ENCODE measurements around the gene TMEM154. TPM values are rescaled to one million over a fixed set of nuclear protein-coding genes. Genes with fewer than 3 reads are reported as not detected.

The TMEM154 gene
- total and polyA plus RNA-seq, 10 of the 15 experiments (the other 5 are each of a cell fraction or from before 2014, with no cell fraction given): 5.1 to 41.4 (median 18.2) TPM

GRCh38 chr4:152696764-152697261, 17.0 kb upstream of the TMEM154 start (continued):
- peak; percentile 68; the same call in 1 of the 2 replicates for TF ChIP-seq FOXM1 (IDR thresholded peaks at IDR 0.05; ENCODE audit: low read depth, low read length)
- no peak for TF ChIP-seq ZBTB11 (CRISPR knock-in tag; IDR thresholded peaks at IDR 0.05)
- TF ChIP-seq TAF1 (IDR thresholded peaks at IDR 0.05; ENCODE audit: borderline replicate concordance, low read depth, low read length): no peak
- TF ChIP-seq ZNF207 (IDR thresholded peaks at IDR 0.05; ENCODE audit: borderline replicate concordance): no peak; the same call in 1 of the 2 replicates
- TF ChIP-seq ELK1 (IDR thresholded peaks at IDR 0.05; ENCODE audit: low read depth, low read length): no peak
- no peak for TF ChIP-seq POLR2AphosphoS2 (IDR thresholded peaks at IDR 0.05; ENCODE audit: low read depth, low read length)
- no peak for TF ChIP-seq NFYB (IDR thresholded peaks at IDR 0.05; ENCODE audit: insufficient read depth, low read depth, low read length)
- TF ChIP-seq ZBTB33 (IDR thresholded peaks at IDR 0.05): no peak
- peak; percentile 83 for TF ChIP-seq JUND (IDR thresholded peaks at IDR 0.05; ENCODE audit: low read depth, low read length)
- peak; percentile 64 to 76; a peak in 3 of 4 replicates for TF ChIP-seq BHLHE40 (IDR thresholded peaks at IDR 0.05; ENCODE audit: borderline replicate concordance in 1 of 2, low read depth in 2 of 2, low read length in 1 of 2)
- no peak for TF ChIP-seq KDM1A (IDR thresholded peaks at IDR 0.05; ENCODE audit: borderline replicate concordance)
- TF ChIP-seq ZZZ3 (IDR thresholded peaks at IDR 0.05; ENCODE audit: control insufficient read depth, insufficient read length, low read depth): no peak
- peak; percentile 59; the same call in 1 of the 2 replicates for TF ChIP-seq ZBTB40 (IDR thresholded peaks at IDR 0.05; ENCODE audit: borderline replicate concordance)
- TF ChIP-seq FOS (IDR thresholded peaks at IDR 0.05; ENCODE audit: borderline replicate concordance, extremely low read depth, insufficient read length): no peak
- no peak for TF ChIP-seq SUPT20H (IDR thresholded peaks at IDR 0.05; ENCODE audit: borderline replicate concordance, control insufficient read depth, low read depth, low read length)
- no peak for TF ChIP-seq NKRF (conservative IDR thresholded peaks at IDR 0.05)
